Muscle layer of colon (tissue), 2 donors: ENCODE results near the gene MAP6.

Experiments
- H3K27ac ChIP-seq: one replicate; pipeline ENCODE4 v1.7.0; 2013; ENCODE audit warnings: low read depth, mild to moderate bottlenecking, low read length, moderate library complexity
- H3K27me3 ChIP-seq, 2 donors: one replicate each; pipeline ENCODE4 v1.7.0; 2013; ENCODE audit warnings: low read length in 2 of 2, mild to moderate bottlenecking in 2 of 2; ENCODE audit not compliant: insufficient read depth in 2 of 2, control insufficient read depth in 1 of 2
- H3K36me3 ChIP-seq: one replicate; pipeline ENCODE4 v1.7.0; 2013; ENCODE audit warnings: mild to moderate bottlenecking, low read length; ENCODE audit not compliant: insufficient read depth
- H3K4me1 ChIP-seq: one replicate; pipeline ENCODE4 v1.7.0; 2013; ENCODE audit warnings: mild to moderate bottlenecking, low read length; ENCODE audit not compliant: insufficient read depth
- H3K4me3 ChIP-seq, 2 donors: one replicate each; pipeline ENCODE4 v1.7.0; 2013; ENCODE audit warnings: low read length in 2 of 2, low read depth in 1 of 2, mild to moderate bottlenecking in 1 of 2, moderate library complexity in 1 of 2
- H3K9ac ChIP-seq: one replicate; pipeline ENCODE4 v1.7.0; 2013; ENCODE audit warnings: low read length
- H3K9me3 ChIP-seq: one replicate; pipeline ENCODE4 v1.7.0; 2013; ENCODE audit warnings: mild to moderate bottlenecking, low read length
- donor health status: abdominal sarcoma.
- donor health status: Adenocarcinoma of cecum.

Gene MAP6

GRCh38 chr11:75554258-75555022, 114.4 kb downstream of the MAP6 start:
- H3K27me3 ChIP-seq: no peaks in the 10 kb centered on the region
- no peaks in the 10 kb centered on the region for H3K9me3 ChIP-seq
- peak overlapping the region; percentile 84 for H3K27ac ChIP-seq
- H3K4me3 ChIP-seq: no peak overlapping the region
- H3K36me3 ChIP-seq: no peaks in the 10 kb centered on the region
- H3K9ac ChIP-seq: peak overlapping the region; percentile 15
- H3K4me1 ChIP-seq: peaks cover 48% of the 10 kb centered on the region

GRCh38 chr11:75553889-75554257, 115.0 kb downstream of the MAP6 start:
- H3K9ac ChIP-seq: peak overlapping the region; percentile 15
- peaks cover 43% of the 10 kb centered on the region for H3K4me1 ChIP-seq
- H3K36me3 ChIP-seq: no peaks in the 10 kb centered on the region
- H3K9me3 ChIP-seq: no peaks in the 10 kb centered on the region
- H3K27ac ChIP-seq: peak overlapping the region; percentile 84
- H3K27me3 ChIP-seq: no peaks in the 10 kb centered on the region
- H3K4me3 ChIP-seq: no peak overlapping the region

- Histone ChIP-seq H3K4me3 (no peak overlapping the region), H3K36me3 (no peaks in the 10 kb centered on the region), H3K27ac (peak overlapping the region; percentile 84), H3K4me1 (peaks cover 37% of the 10 kb centered on the region), H3K9ac (no peak overlapping the region), H3K9me3 (no peaks in the 10 kb centered on the region), H3K27me3 (no peaks in the 10 kb centered on the region)
These were observed 115.7 kb downstream of the MAP6 start for GRCh38 chr11:75553182-75553581.

- Histone ChIP-seq H3K9me3 (no peaks in the 10 kb centered on the region), H3K4me1 (peaks cover 21% of the 10 kb centered on the region), H3K9ac (no peak overlapping the region), H3K4me3 (no peak overlapping the region), H3K27me3 (no peaks in the 10 kb centered on the region), H3K36me3 (no peaks in the 10 kb centered on the region), H3K27ac (no peak overlapping the region)
These were observed 119.4 kb downstream of the MAP6 start for GRCh38 chr11:75549370-75549958.

GRCh38 chr11:75548595-75549272, 120.1 kb downstream of the MAP6 start:
- H3K4me1 ChIP-seq: peaks cover 15% of the 10 kb centered on the region
- no peaks in the 10 kb centered on the region for H3K27me3 ChIP-seq
- no peak overlapping the region for H3K9ac ChIP-seq
- H3K4me3 ChIP-seq: no peak overlapping the region
- no peak overlapping the region for H3K27ac ChIP-seq
- H3K9me3 ChIP-seq: no peaks in the 10 kb centered on the region
- no peaks in the 10 kb centered on the region for H3K36me3 ChIP-seq

GRCh38 chr11:75547617-75548058, 121.2 kb downstream of the MAP6 start:
- H3K27ac ChIP-seq: no peak overlapping the region
- H3K4me3 ChIP-seq: peak overlapping the region in 1 of 2 donors; percentile 1
- H3K4me1 ChIP-seq: peaks cover 10% of the 10 kb centered on the region
- H3K9ac ChIP-seq: no peak overlapping the region
- no peaks in the 10 kb centered on the region for H3K36me3 ChIP-seq
- no peaks in the 10 kb centered on the region for H3K9me3 ChIP-seq
- H3K27me3 ChIP-seq: no peaks in the 10 kb centered on the region

GRCh38 chr11:75547177-75547576, 121.7 kb downstream of the MAP6 start:
- no peak overlapping the region for H3K4me3 ChIP-seq
- H3K4me1 ChIP-seq: peaks cover 10% of the 10 kb centered on the region
- no peaks in the 10 kb centered on the region for H3K27me3 ChIP-seq
- no peak overlapping the region for H3K27ac ChIP-seq
- H3K9ac ChIP-seq: no peak overlapping the region
- H3K9me3 ChIP-seq: no peaks in the 10 kb centered on the region
- H3K36me3 ChIP-seq: no peaks in the 10 kb centered on the region

- H3K27me3 ChIP-seq: no peaks in the 10 kb centered on the region
- no peak overlapping the region for H3K9ac ChIP-seq
- H3K4me3 ChIP-seq: no peak overlapping the region
- peaks cover 10% of the 10 kb centered on the region for H3K4me1 ChIP-seq
- H3K36me3 ChIP-seq: no peaks in the 10 kb centered on the region
- H3K27ac ChIP-seq: no peak overlapping the region
- H3K9me3 ChIP-seq: no peaks in the 10 kb centered on the region
These were observed 125.0 kb downstream of the MAP6 start for GRCh38 chr11:75543806-75544205.

- Histone ChIP-seq H3K27ac (no peak overlapping the region), H3K27me3 (no peaks in the 10 kb centered on the region), H3K9ac (no peak overlapping the region), H3K4me1 (no peaks in the 10 kb centered on the region), H3K4me3 (no peak overlapping the region), H3K36me3 (no peaks in the 10 kb centered on the region), H3K9me3 (no peaks in the 10 kb centered on the region)
These were observed 126.8 kb downstream of the MAP6 start for GRCh38 chr11:75542088-75542438.

GRCh38 chr11:75541193-75542087, 127.4 kb downstream of the MAP6 start:
- Histone ChIP-seq H3K4me3 (no peak overlapping the region), H3K9ac (no peak overlapping the region), H3K36me3 (no peaks in the 10 kb centered on the region), H3K27ac (no peak overlapping the region), H3K4me1 (no peaks in the 10 kb centered on the region), H3K27me3 (no peaks in the 10 kb centered on the region), H3K9me3 (no peaks in the 10 kb centered on the region)
